H9 (cell line): ENCODE measurements around the gene DPP6. TPM values are rescaled to one million over a fixed set of nuclear protein-coding genes. Genes with fewer than 3 reads are reported as not detected.

Experiments
- DNase-seq: peaks from one replicate; pipeline ENCODE4 v3.0.0-alpha.2; 2017
- H2AFZ ChIP-seq: one replicate; pipeline ENCODE4 v1.6.1; 2013; ENCODE audit warnings: mild to moderate bottlenecking, low read length, control low read depth, moderate library complexity
- H2AK5ac ChIP-seq: 2 replicates; pipeline ENCODE4 v1.6.1; 2013; ENCODE audit warnings: low read length, control low read depth, mixed read lengths; ENCODE audit not compliant: insufficient read length
- H2BK120ac ChIP-seq: one replicate; pipeline ENCODE4 v1.6.1; 2013; ENCODE audit warnings: low read depth, mild to moderate bottlenecking, low read length, control low read depth, inconsistent platforms; ENCODE audit not compliant: poor library complexity, severe bottlenecking
- H2BK12ac ChIP-seq: 2 replicates; pipeline ENCODE4 v1.6.1; 2013; ENCODE audit warnings: low read length, control low read depth, mixed read lengths, low read depth; ENCODE audit not compliant: insufficient read length
- H2BK15ac ChIP-seq: 2 replicates; pipeline ENCODE4 v1.6.1; 2013; ENCODE audit warnings: low read depth, low read length, control low read depth
- H2BK20ac ChIP-seq: one replicate; pipeline ENCODE4 v1.6.1; 2013; ENCODE audit warnings: low read depth, mild to moderate bottlenecking, low read length, control low read depth, inconsistent platforms; ENCODE audit not compliant: poor library complexity, severe bottlenecking
- H2BK5ac ChIP-seq: 2 replicates; pipeline ENCODE4 v1.6.1; 2013; ENCODE audit warnings: low read length, control low read depth, mixed read lengths; ENCODE audit not compliant: insufficient read length
- H3K14ac ChIP-seq: 2 replicates; pipeline ENCODE4 v1.6.1; 2013; ENCODE audit warnings: low read length, control low read depth; ENCODE audit not compliant: insufficient read depth
- H3K18ac ChIP-seq: 2 replicates; pipeline ENCODE4 v1.6.1; 2013; ENCODE audit warnings: low read depth, mild to moderate bottlenecking, mixed read lengths, low read length, control low read depth; ENCODE audit not compliant: insufficient read length
- H3K23ac ChIP-seq: 2 replicates; pipeline ENCODE4 v1.6.1; 2013; ENCODE audit warnings: low read length, control low read depth, mixed read lengths, low read depth; ENCODE audit not compliant: insufficient read length
- H3K23me2 ChIP-seq: 2 replicates; pipeline ENCODE4 v1.6.1; 2013; ENCODE audit warnings: low read depth, mild to moderate bottlenecking, mixed read lengths, low read length, control low read depth; ENCODE audit not compliant: insufficient read length, poor library complexity, severe bottlenecking
- H3K27ac ChIP-seq: 2 replicates; pipeline ENCODE4 v1.5.1; 2013; ENCODE audit warnings: low read length, control low read depth, mixed read lengths, low read depth; ENCODE audit not compliant: insufficient read length
- H3K27me3 ChIP-seq: 2 replicates; pipeline ENCODE4 v1.6.1; 2013; ENCODE audit warnings: low read length, control low read depth, inconsistent platforms; ENCODE audit not compliant: insufficient read depth
- H3K4ac ChIP-seq: 2 replicates; pipeline ENCODE4 v1.6.1; 2013; ENCODE audit warnings: low read depth, mild to moderate bottlenecking, control low read depth, inconsistent platforms, low read length, moderate library complexity
- H3K4me1 ChIP-seq: 2 replicates; pipeline ENCODE4 v1.6.1; 2013; ENCODE audit warnings: low read length, control low read depth, inconsistent platforms; ENCODE audit not compliant: insufficient read depth
- H3K4me2 ChIP-seq: 2 replicates; pipeline ENCODE4 v1.6.1; 2013; ENCODE audit warnings: low read length, control low read depth, mixed read lengths; ENCODE audit not compliant: insufficient read length, insufficient read depth
- H3K56ac ChIP-seq: 2 replicates; pipeline ENCODE4 v1.6.1; 2013; ENCODE audit warnings: low read depth, mild to moderate bottlenecking, mixed read lengths, low read length, control low read depth; ENCODE audit not compliant: insufficient read length
- H3K79me1 ChIP-seq: 2 replicates; pipeline ENCODE4 v1.6.1; 2013; ENCODE audit warnings: low read depth, mild to moderate bottlenecking, moderate library complexity, low read length, control low read depth, inconsistent platforms; ENCODE audit not compliant: insufficient read depth, poor library complexity, severe bottlenecking
- H3K79me2 ChIP-seq: 2 replicates; pipeline ENCODE4 v1.6.1; 2013; ENCODE audit warnings: low read length, control low read depth, inconsistent platforms; ENCODE audit not compliant: insufficient read depth
- H3K9ac ChIP-seq: 2 replicates; pipeline ENCODE4 v1.6.1; 2013; ENCODE audit warnings: low read length, control low read depth, mixed read lengths; ENCODE audit not compliant: insufficient read length; ENCODE audit errors: extremely low read depth
- H3K9me3 ChIP-seq: one replicate; pipeline ENCODE4 v1.6.1; 2013; ENCODE audit warnings: low read depth, low read length, inconsistent platforms; ENCODE audit not compliant: control insufficient read depth
- H3T11ph ChIP-seq: one replicate; pipeline ENCODE4 v1.6.1; 2013; ENCODE audit warnings: mild to moderate bottlenecking, low read length, control low read depth, inconsistent platforms
- H4K20me1 ChIP-seq: one replicate; pipeline ENCODE4 v1.6.1; 2013; ENCODE audit not compliant: control insufficient read depth, insufficient read length, insufficient read depth
- H4K5ac ChIP-seq: 2 replicates; pipeline ENCODE4 v1.6.1; 2013; ENCODE audit warnings: low read depth, mild to moderate bottlenecking, mixed read lengths, low read length, control low read depth; ENCODE audit not compliant: insufficient read length
- H4K8ac ChIP-seq: replicated peaks from 2 replicates; pipeline ENCODE4 v1.6.1; 2013; ENCODE audit warnings: low read length, control low read depth, mixed read lengths, low read depth; ENCODE audit not compliant: insufficient read length
- H4K91ac ChIP-seq: 2 replicates; pipeline ENCODE4 v1.6.1; 2013; ENCODE audit warnings: low read depth, mild to moderate bottlenecking, moderate library complexity, mixed read lengths, low read length, control low read depth; ENCODE audit not compliant: insufficient read length
- H3K27ac Mint-ChIP-seq, 3 experiments: 2 replicates in 2 of 3; 3 replicates in 1 of 3; pipeline ENCODE4 v1.8.0; 2020 to 2021; ENCODE audit warnings: mixed read lengths in 3 of 3, mild to moderate bottlenecking in 1 of 3, moderate library complexity in 1 of 3
- H3K27me3 Mint-ChIP-seq: 2 replicates; pipeline ENCODE4 v1.8.0; 2021; ENCODE audit warnings: low read depth, mild to moderate bottlenecking, moderate library complexity, mixed read lengths
- H3K36me3 Mint-ChIP-seq, 3 experiments: 2 replicates in 2 of 3; 3 replicates in 1 of 3; pipeline ENCODE4 v1.8.0; 2020 to 2021; ENCODE audit warnings: low read depth in 3 of 3, mixed read lengths in 3 of 3; ENCODE audit not compliant: insufficient read depth in 1 of 3
- H3K4me1 Mint-ChIP-seq, 2 experiments: 2 replicates each; pipeline ENCODE4 v1.8.0; 2020; ENCODE audit warnings: mixed read lengths in 2 of 2
- H3K4me3 Mint-ChIP-seq, 2 experiments: 2 replicates in 1 of 2; 3 replicates in 1 of 2; pipeline ENCODE4 v1.8.0; 2020 to 2021; ENCODE audit warnings: mild to moderate bottlenecking in 2 of 2, mixed read lengths in 2 of 2, moderate library complexity in 1 of 2
- H3K9me3 Mint-ChIP-seq, 2 experiments: 2 replicates in 1 of 2; 3 replicates in 1 of 2; pipeline ENCODE4 v1.8.0; 2020; ENCODE audit warnings: mild to moderate bottlenecking in 2 of 2, mixed read lengths in 2 of 2, moderate library complexity in 1 of 2
- WGBS: extraction: QIAGEN DNeasy Blood & Tissue Kit; methylation state at CpG from one replicate; pipeline ENCODE4 v1.1.7; 2013; ENCODE audit warnings: missing lambda C conversion rate, low lambda C conversion rate, mixed read lengths; ENCODE audit not compliant: insufficient read length; ENCODE audit errors: extremely low coverage; 5-methylcytosine and 5-hydroxymethylcytosine counted together
- total RNA-seq: library from RNA; stranded (reverse); gene quantifications from 2 replicates; pipeline ENCODE4 v1.2.1, GENCODE V29; 2021
- TF ChIP-seq, protein P1 (sequence below): fragments of 200-600 bp; sonication (generic); conservative IDR thresholded peaks from 3 replicates; pipeline ENCODE4 v1.8.0; 2021; ENCODE audit warnings: antibody characterized with exemption, mild to moderate bottlenecking

DPP6 gene
- total RNA-seq, 1 experiment from 2014 or later = 4.5 TPM

DNA sequence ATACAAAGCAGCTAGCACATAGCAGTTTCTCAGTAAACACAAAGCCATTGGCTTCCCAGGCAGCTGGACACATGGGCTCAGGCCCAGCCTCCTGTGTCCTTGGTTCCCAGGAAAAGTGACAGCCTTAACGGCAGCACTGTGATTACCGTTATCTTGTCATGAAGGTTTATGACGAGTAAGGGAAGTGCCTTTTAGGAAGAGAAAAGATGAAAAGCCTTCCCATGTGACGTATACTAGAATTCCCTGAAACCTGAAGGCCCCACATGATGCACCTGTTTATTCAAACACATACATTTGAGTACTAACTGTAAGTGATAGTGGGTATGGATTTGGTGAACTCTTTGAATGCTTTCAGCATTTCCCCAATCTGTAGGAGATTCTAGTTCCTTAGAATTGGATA is 244.2 kb downstream of the DPP6 start:
- H3K23me2 ChIP-seq = no peaks in the 10 kb centered on the region
- H3K14ac ChIP-seq = no peak overlapping the region
- no peak overlapping the region for H3K4me2 ChIP-seq
- no peak overlapping the region for H4K5ac ChIP-seq
- no peaks in the 10 kb centered on the region for H3K27me3 ChIP-seq
- no peak overlapping the region for H2AK5ac ChIP-seq
- TF ChIP-seq, protein P1, sequence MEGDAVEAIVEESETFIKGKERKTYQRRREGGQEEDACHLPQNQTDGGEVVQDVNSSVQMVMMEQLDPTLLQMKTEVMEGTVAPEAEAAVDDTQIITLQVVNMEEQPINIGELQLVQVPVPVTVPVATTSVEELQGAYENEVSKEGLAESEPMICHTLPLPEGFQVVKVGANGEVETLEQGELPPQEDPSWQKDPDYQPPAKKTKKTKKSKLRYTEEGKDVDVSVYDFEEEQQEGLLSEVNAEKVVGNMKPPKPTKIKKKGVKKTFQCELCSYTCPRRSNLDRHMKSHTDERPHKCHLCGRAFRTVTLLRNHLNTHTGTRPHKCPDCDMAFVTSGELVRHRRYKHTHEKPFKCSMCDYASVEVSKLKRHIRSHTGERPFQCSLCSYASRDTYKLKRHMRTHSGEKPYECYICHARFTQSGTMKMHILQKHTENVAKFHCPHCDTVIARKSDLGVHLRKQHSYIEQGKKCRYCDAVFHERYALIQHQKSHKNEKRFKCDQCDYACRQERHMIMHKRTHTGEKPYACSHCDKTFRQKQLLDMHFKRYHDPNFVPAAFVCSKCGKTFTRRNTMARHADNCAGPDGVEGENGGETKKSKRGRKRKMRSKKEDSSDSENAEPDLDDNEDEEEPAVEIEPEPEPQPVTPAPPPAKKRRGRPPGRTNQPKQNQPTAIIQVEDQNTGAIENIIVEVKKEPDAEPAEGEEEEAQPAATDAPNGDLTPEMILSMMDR = no peak
- no peaks in the 10 kb centered on the region for H3K79me2 ChIP-seq
- H3K4me1 Mint-ChIP-seq = peaks cover 5% of the 10 kb centered on the region in 2 experiments; a peak in 1 of 4 replicates
- no peak overlapping the region for H3K23ac ChIP-seq
- H3K36me3 Mint-ChIP-seq = no peaks in the 10 kb centered on the region; a peak in 1 of 7 replicates
- no peak overlapping the region for H3K27ac ChIP-seq
- no peak overlapping the region for H4K91ac ChIP-seq
- no peak overlapping the region for H3K4me3 Mint-ChIP-seq
- no peak overlapping the region for H3K18ac ChIP-seq
- no peak for DNase-seq
- H2AFZ ChIP-seq = no peak overlapping the region
- H3K79me1 ChIP-seq = no peaks in the 10 kb centered on the region
- WGBS = no CpG with 5 or more reads among the region's 4 CpGs
- no peak overlapping the region for H2BK120ac ChIP-seq
- no peaks in the 10 kb centered on the region for H3K9me3 ChIP-seq
- H4K20me1 ChIP-seq = no peaks in the 10 kb centered on the region
- no peak overlapping the region for H3K9ac ChIP-seq
- no peak overlapping the region for H4K8ac ChIP-seq
- no peak overlapping the region for H3K56ac ChIP-seq
- no peaks in the 10 kb centered on the region; the same call in 1 of the 2 replicates for H3K27me3 Mint-ChIP-seq
- no peak overlapping the region for H2BK12ac ChIP-seq
- H2BK20ac ChIP-seq = no peak overlapping the region
- H3K4ac ChIP-seq = no peak overlapping the region
- H2BK15ac ChIP-seq = no peak overlapping the region
- no peak overlapping the region for H2BK5ac ChIP-seq
- no peaks in the 10 kb centered on the region for H3K4me1 ChIP-seq
- no peaks in the 10 kb centered on the region for H3K9me3 Mint-ChIP-seq
- no peak overlapping the region for H3T11ph ChIP-seq
- H3K27ac Mint-ChIP-seq = no peak overlapping the region
